Peyer's patch (tissue), 4 donors: ENCODE results near the gene SCYL1.

ENCODE experiments used
- POLR2A ChIP-seq, 2 donors: fragments of 450-650 bp; IDR thresholded peaks; one replicate each; pipeline ENCODE4 v1.5.1; 2017; ENCODE audit warnings: antibody characterized with exemption in 2 of 2, mild to moderate bottlenecking in 2 of 2, moderate library complexity in 2 of 2
- TF ChIP-seq, protein P1 (sequence below), 6 experiments: fragments of 450-650 bp in 4 of 6; fragments of 200-600 bp in 2 of 6; sonication (generic) in 1 of 6; IDR thresholded peaks; one replicate each; pipeline ENCODE4 v1.5.1; 2017 to 2019; ENCODE audit warnings: antibody characterized with exemption in 6 of 6, mild to moderate bottlenecking in 3 of 6, moderate library complexity in 1 of 6

DNA sequence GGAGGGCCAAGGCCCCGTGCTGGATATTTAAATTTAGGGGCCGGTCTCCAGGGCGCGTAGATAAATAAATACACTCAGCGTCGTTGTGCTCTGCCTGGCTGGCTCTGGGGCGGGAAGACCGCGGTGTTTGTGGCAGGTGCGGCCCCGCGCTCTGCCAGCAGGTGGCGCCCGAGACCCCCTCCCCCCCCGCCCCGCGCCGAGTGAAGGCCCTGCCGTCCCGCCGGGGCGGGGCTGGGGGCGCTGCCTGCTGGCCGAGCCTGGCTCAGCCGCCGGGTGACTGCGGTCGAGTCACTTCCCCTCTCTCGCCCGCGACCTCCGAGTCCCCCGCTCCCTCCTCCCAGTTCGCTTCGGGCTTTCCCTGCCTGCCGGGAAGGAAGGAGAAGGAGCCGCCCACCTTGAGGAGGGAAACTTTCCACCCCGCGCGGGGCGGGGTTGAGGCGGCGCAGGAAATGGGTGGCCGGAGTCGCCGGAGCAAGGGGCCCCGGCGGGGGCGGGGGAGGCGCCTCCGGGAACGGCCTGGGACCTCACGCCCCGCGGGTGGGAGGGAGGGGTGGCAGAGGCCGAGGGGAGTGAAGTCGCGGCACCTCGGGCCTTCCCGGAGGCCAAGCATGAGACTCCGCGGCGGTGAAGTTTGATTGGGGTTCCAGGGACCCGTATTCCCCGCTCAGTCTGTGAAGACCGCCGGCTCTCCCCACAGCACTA is 49.4 kb downstream of the SCYL1 start:
- peak; percentile 17 to 56 for TF ChIP-seq POLR2A (IDR thresholded peaks at IDR 0.05)
- TF ChIP-seq, protein P1, sequence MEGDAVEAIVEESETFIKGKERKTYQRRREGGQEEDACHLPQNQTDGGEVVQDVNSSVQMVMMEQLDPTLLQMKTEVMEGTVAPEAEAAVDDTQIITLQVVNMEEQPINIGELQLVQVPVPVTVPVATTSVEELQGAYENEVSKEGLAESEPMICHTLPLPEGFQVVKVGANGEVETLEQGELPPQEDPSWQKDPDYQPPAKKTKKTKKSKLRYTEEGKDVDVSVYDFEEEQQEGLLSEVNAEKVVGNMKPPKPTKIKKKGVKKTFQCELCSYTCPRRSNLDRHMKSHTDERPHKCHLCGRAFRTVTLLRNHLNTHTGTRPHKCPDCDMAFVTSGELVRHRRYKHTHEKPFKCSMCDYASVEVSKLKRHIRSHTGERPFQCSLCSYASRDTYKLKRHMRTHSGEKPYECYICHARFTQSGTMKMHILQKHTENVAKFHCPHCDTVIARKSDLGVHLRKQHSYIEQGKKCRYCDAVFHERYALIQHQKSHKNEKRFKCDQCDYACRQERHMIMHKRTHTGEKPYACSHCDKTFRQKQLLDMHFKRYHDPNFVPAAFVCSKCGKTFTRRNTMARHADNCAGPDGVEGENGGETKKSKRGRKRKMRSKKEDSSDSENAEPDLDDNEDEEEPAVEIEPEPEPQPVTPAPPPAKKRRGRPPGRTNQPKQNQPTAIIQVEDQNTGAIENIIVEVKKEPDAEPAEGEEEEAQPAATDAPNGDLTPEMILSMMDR (IDR thresholded peaks at IDR 0.05), result peak; percentile 88 to 100 (median 95)
